SK-N-SH treated with all-trans-retinoic acid at 6 μM for 48 hours (cell line): ENCODE data around the gene CST3.

ENCODE experiments used
- ARNTL ChIP-seq: fragments of 450-650 bp; formaldehyde crosslinking; IDR thresholded peaks from 2 replicates; pipeline ENCODE4 v1.5.0; 2020; ENCODE audit warnings: low read depth, mild to moderate bottlenecking, moderate library complexity, borderline replicate concordance
- CSDC2 ChIP-seq: fragments of 250-450 bp; sonication (Bioruptor Pico); IDR thresholded peaks from 2 replicates; pipeline ENCODE4 v1.5.0; 2020; ENCODE audit warnings: mild to moderate bottlenecking, moderate library complexity
- OSR1 ChIP-seq: fragments of 250-450 bp; sonication (Bioruptor Pico); IDR thresholded peaks from 2 replicates; pipeline ENCODE4 v1.8.0; 2022; ENCODE audit warnings: moderate library complexity, mild to moderate bottlenecking, inconsistent platforms
- PATZ1 ChIP-seq: fragments of 250-450 bp; sonication (Bioruptor Pico); IDR thresholded peaks from 2 replicates; pipeline ENCODE4 v1.8.0; 2020; ENCODE audit warnings: mild to moderate bottlenecking, moderate library complexity, borderline replicate concordance
- ZFP3 ChIP-seq: fragments of 250-450 bp; sonication (Bioruptor Pico); IDR thresholded peaks from 2 replicates; pipeline ENCODE4 v1.5.0; 2020; ENCODE audit warnings: mild to moderate bottlenecking, moderate library complexity
- ZNF565 ChIP-seq: fragments of 450-650 bp; formaldehyde crosslinking; conservative IDR thresholded peaks from 2 replicates; pipeline ENCODE4 v1.5.0; 2020; ENCODE audit warnings: low read depth, mild to moderate bottlenecking, moderate library complexity
- TF ChIP-seq, protein P1 (sequence below): fragments of 250-450 bp; sonication (Bioruptor Pico); IDR thresholded peaks from 2 replicates; pipeline ENCODE4 v1.5.1; 2020; ENCODE audit warnings: low read depth, mild to moderate bottlenecking, moderate library complexity

DNA sequence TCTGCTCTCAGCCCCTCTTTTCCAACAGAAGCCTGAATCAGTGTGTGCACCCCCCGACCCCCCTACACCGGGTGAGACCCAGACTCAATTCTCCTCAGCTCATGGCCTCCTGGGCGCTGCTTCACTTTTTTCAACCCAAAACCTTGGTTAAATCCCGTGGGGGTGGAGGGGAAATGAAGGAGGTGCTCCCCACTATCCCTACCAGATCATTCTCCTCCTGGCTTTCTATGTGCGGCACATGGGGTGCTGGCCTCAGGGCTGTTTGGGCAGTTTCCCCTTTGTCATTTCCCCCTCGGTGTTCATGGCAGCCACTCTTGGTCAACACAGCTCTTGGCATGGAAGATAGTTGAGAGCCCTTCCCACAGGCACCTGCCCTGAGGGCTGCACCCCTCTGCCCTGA lies 46.5 kb upstream of the CST3 start:
- no peak for TF ChIP-seq ZNF565 (CRISPR knock-in tag)
- no peak for TF ChIP-seq OSR1 (CRISPR knock-in tag)
- TF ChIP-seq PATZ1: no peak
- TF ChIP-seq ZFP3 (CRISPR knock-in tag): no peak
- no peak for TF ChIP-seq ARNTL (CRISPR knock-in tag)
- TF ChIP-seq, protein P1, sequence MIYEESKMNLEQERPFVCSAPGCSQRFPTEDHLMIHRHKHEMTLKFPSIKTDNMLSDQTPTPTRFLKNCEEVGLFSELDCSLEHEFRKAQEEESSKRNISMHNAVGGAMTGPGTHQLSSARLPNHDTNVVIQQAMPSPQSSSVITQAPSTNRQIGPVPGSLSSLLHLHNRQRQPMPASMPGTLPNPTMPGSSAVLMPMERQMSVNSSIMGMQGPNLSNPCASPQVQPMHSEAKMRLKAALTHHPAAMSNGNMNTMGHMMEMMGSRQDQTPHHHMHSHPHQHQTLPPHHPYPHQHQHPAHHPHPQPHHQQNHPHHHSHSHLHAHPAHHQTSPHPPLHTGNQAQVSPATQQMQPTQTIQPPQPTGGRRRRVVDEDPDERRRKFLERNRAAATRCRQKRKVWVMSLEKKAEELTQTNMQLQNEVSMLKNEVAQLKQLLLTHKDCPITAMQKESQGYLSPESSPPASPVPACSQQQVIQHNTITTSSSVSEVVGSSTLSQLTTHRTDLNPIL: no peak
- TF ChIP-seq CSDC2 (CRISPR knock-in tag): no peak
